UCSD-AML1 (cell line): ENCODE measurements around the gene LRP4.
A peak's percentile ranks its signal among the peaks of the same experiment; 100 is the strongest.

Source experiments
- DNase-seq: peaks from one replicate; lab custom pipeline; 2025; ENCODE audit not compliant: unreplicated experiment; lab: John Stamatoyannopoulos, UW

The LRP4 gene

GRCh38 chr11:46855863-46856262, 62.5 kb downstream of the LRP4 start:
- no peak for DNase-seq

DNA sequence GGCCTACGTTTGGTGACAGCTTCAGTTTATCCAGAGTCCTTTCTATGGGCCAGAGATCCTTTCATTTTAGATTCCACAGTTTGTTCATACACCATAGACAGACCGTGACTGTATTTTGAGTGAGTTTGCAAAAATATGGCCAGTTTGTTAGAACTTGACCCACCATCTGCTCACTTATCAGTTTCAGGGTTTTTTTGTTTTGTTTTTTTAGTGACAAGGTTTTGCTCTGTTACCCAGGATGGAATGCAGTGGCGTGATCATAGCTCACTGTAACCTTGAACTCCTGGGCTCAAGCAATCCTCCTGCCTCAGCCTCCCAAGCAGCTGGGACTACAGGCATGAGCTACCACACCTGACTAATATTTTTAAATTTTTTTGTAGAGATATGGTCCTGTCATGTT, 63.2 kb downstream of the LRP4 start:
- DNase-seq, result no peak

- DNase-seq, result no peak
Observed at GRCh38 chr11:46850829-46851380, 67.4 kb downstream of the LRP4 start.

DNA sequence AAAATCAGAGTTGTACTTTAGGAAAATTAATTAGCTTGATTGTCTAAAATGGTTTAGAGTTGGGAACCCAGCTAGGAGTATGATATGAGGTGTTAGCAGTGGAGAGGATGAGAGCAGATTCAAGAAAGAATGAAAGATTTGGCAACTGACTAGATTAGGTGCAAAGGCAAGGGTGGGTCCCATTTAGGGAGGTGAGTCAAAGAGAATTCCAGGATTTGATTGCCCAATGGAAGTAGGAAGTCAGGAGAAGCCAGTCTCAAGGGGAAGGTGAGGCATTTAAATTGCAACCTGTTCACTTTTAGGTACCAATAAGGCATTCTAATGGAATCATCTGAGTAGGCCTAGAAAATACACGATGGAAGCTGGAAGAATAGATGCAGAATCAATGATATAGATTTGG, 68.7 kb downstream of the LRP4 start:
- DNase-seq, result no peak

DNA sequence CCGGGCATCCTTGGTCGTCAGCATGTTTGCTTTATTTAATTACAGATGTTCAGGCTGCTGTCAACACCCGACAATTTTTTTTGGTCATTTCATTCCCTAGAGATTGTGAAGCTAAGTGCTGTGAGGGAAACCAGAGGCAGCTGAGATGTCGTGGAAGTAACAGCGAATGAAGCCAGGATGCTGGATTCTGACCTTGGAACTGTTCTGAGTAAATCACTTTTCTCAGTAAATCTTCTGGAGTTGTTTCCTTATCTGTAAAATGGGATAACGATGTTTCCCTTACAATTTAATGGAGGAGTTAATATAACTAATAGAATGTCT, 71.9 kb downstream of the LRP4 start:
- DNase-seq, result no peak

GRCh38 chr11:46845740-46846509, 72.4 kb downstream of the LRP4 start, which contains the start of gene CKAP5:
TSS of gene CKAP5 (minus strand) at chr11:46846280. CDS start at chr11:46821231, 25,049 bp downstream.
- peak; percentile 87 for DNase-seq

DNA sequence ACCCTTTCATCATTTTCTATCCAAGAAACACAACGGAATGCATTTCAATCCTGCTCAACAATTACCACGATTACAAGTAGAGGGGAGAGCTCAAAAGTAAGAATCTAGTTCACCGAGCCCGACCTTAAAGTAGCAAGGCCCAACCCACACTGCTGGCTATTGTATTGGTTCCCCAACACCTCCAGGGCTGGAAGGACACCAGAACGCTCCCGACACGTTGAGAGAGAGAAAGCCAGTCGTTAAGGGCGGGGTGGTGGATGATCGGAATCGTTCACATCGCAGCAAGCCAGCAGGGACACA, 73.0 kb downstream of the LRP4 start:
- DNase-seq, result no peak

DNA sequence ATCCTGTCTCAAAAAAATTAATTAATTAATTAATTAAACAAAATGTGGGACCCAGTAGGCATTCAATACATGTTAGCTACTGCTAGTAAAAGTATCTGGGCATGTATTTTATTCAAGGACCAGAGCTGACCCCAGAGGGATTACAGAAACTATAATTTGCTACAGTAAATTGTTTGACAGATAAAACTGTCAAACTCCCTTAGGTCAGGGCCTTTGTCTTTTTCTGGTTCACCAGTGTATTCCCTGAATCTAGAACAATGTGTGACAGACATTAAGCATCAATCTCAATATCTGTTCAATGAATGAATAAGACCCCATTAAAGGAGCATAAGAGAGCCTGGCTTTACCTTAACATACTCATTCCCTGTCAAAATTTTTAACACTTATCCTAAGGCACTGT, 78.2 kb downstream of the LRP4 start:
- no peak for DNase-seq

GRCh38 chr11:46838501-46838900, 79.8 kb downstream of the LRP4 start:
- DNase-seq, result no peak

GRCh38 chr11:46837860-46838259, 80.5 kb downstream of the LRP4 start:
- no peak for DNase-seq

DNA sequence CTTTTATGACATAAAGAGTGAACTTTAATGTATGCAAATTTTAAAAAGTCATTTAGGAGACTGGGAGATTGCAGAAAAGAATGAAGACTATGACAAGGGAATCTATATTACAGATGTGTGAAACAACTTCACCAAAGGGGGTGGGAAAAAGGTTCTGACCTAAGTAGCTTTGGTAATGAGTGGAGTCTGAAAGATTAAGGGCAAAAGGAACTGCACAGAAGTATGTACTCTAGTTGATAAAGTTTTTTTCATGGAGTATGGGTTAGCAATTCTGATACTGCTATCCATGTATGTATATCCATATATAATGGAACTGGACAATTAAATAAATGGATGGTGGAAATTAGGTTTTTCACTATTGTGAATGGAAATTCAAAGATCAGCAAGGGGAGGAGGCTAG, 81.5 kb downstream of the LRP4 start:
- no peak for DNase-seq

GRCh38 chr11:46836431-46836830, 81.9 kb downstream of the LRP4 start:
- DNase-seq, result no peak

GRCh38 chr11:46835897-46836296, 82.5 kb downstream of the LRP4 start:
- no peak for DNase-seq

DNA sequence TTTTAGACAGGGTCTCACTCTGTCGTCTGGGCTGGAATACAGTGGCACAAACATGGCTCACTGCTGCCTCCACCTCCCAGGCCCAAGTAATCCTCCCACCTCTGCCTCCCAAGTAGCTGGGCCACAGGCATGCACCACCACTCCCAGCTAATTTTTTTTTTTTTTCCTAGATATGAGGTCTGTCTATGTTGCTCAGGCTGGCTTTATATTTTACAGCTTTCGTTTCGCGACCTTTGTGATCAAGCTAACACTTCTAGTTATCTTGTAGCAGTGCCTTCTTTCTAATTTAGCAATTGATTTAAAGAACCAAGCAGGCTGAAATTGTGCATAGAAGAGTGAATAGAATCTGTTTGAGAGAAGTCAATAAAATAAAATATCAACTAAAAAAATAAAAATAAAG, 83.5 kb downstream of the LRP4 start:
- DNase-seq, result no peak

DNA sequence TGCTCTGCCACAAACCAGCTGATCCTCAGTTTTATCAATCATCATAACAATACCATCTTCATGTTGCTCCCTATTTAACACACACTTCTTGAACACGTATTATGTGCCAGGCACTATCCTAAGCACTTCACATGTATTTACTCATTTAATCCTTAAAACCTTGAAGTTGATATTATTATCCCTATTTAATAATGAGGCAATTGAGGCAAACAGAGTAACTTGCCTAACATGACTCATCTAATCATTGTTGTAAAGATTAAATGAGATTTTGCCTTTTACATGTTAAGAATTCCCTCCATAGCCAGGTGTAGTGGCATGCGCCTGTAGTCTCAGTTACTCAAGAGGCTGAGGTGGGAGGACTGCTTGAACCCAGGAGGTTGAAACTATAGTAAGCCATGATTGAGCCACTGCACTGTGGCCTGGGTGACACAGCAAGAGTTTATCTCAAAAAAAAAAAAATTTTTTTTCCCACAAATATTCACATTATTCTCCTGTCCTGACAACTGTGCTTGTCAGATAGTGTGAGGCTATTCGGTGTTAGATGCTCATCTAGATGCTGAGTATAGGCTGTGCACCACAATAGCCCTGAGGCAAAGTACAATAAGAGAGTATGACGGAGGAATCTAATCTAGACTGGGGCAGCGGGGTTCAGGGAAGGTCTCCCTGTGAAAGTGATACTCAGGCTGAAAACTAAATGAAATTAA, 85.7 kb downstream of the LRP4 start:
- DNase-seq, result no peak

DNA sequence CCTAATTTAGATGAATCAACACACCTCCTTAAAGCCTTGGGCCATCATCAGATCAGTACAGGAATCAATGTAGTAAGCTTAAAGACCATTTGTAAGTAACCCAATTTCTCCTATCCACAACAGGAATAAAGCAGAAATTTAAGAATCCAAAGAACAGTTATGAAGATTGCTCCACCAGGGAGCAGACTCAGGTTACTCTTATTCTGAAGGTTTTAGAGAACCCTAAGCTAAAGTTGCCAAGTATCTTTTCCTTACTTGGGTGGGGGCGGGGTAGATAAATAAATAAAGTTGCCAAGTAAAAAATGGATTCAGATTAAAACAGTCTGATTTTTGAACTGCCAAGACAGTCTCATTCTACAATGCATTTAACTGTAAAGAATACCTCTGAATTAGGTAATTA, 90.4 kb downstream of the LRP4 start:
- DNase-seq, result no peak

DNA sequence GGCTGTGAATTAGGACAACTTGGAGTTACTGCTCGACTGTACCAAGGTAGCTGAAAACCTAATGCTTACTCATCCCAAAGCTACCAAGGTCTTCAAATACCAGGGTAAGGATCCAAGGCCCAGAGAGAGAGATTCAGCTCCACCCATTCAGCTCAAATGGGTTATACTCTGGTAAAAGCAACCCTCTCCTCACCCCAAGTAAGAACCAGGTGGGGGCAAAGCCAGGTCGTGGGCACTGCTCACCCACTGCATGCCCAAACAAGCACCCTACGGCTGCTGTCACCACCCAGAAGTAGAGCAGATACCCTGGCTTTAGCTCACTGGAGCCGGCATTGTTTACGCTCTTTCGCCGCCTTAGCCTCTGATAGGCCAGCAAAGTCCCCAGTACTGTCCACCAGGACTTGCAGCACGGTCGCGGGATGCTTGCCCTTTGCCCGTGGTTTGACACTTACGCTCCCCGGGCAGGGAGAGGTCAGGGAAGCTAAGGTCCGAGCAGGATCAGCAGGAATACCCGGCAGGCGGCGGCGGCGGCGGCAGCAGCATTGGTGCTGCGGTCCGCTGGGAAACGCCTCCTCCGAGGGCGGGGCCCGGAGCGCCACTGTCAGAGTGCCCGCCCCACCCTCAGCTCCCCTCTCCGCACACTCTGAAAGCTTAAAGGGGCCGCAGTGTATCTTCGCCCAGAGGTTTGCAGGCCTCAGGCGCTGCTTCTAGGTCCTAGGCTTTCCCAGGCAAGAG, 91.9 kb downstream of the LRP4 start:
- DNase-seq, result no peak

GRCh38 chr11:46808799-46809431, 109.4 kb downstream of the LRP4 start:
- DNase-seq, result no peak
